D341Med (cell line): ENCODE data around the gene CCDC71L.

ENCODE experiments used
- DNase-seq: peaks from one replicate; pipeline ENCODE4 v3.0.0; 2012; ENCODE audit warnings: low spot score

The CCDC71L gene

DNA sequence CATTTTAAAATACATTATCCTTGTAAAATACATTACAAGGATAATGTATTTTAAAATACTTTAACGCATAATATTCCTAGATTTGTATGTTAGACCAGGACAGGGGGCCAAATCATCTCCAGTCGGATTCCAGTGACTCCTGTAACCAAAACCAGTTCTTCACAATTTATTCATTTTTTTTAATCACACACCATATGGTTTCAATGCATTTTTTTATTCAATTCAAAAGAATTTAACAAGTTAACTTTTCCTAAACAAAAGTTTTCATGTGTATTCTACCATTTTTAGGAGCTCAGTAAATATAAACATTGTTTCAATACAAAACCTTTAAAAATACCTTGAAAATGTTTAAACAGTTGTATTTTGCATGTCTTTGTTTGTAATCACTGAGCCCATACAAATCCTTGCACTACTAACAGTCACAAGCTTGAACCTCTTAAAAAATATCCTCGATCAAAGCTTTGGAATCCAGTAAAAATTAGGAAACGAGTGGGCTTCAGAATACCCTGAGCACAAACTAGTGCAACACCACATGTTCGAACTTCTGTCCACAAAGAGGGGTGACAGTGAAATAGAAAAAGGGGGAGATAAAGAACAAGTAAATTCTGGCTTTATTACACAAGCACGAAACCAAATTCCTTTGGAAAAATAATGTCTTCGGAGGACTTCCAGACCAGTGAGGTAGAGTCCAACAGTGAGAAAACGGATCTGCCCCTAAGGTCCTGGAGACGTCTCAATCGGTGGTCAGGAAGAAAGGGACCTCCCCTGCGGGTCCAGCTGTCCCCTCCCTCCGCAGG lies 1.6 kb downstream of the CCDC71L start:
- no peak for DNase-seq

- no peak for DNase-seq
These were observed 2.4 kb downstream of the CCDC71L start for GRCh38 chr7:106658316-106659165.

GRCh38 chr7:106657085-106657991 lies 3.6 kb downstream of the CCDC71L start:
- DNase-seq = no peak

DNA sequence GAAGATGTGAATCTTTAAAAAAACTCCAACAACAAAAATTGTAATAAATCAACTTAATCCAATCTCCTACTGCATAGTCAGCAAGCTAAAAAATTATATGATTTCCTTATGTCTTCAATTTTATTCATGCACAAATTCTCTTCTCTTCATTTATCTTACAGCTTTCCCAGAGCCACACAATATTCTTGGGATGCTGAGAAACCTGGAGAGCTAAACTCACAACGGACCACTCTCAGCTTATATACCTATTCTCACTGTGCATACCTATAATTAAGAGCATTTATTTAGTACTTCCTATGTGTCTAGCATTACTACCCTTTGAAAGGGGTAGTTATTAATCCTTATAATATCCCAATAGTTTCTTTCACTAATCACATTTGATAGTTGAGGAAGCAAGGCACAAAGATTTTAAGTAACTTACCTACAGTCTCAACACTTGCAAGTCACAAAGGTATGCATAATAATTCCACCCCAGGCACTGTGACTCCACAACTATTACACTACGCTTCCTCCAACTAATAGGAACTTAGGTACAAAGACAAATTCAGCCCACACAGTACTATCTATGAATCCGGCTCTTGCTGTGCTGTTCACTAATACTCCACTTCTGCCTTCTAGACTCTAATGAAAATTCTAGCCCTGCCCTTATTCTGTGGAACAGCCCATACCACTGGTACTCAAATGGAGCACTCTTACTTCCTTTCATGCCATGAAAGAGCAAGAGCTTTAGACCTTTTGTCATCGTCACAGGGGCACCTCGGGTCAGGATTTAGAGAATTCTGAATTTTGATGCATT lies 5.1 kb downstream of the CCDC71L start:
- no peak for DNase-seq

DNA sequence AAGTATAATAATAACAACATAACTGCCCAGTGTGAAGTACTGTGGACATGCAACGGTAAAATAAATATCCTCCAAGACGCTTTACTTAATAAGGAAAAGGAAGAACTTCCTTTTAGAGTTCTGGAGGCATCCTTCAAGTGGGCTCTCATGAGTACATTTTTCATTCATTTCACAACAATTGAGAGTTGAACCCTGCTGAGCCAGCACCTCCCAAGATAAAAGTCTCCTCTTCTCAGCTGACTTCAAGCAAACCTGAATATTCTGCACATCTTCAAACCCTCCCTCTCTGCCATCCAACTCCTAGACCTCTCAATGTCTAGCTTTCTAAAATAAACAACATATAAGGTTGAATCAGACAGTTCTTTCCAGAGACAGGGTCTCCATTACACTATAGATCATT lies 7.5 kb downstream of the CCDC71L start:
- no peak for DNase-seq

- DNase-seq = no peak
These were observed 8.0 kb downstream of the CCDC71L start for GRCh38 chr7:106652909-106653308.

DNA sequence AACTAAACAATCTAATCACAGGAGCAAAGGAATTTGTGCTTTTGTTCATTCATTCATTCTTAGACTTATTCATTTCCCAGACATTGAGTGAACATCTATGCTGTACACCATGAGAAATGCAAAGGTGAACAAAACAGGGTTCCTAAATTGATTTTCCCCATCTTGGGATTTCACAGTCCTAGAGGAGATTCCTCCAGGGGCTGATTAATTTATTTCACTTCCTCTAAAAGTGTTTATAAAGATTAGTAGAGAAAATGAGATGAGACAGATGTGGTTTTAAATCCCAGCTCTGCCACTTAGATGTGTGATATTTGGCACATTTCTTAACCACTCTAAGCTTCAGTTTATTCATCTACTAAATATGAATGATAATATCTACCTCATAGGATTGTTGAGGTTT lies 8.9 kb downstream of the CCDC71L start:
- no peak for DNase-seq

DNA sequence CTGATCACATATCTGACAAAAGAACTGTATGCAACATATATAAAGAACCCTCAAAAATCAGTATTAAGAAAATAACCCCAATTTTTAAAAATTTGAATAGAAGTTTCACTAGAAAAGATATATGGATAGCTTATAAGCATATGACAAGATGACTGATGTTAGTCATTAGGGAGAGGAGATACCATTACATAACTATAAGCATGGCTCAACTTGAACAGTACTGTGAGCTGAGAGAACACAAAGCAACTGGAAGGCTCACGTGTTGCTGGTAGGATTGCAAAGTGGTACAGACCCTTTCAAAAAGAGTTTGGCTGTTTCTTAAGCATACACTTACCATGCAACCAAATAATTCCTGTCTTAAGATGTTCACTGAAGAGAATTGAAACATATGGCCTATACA lies 14.7 kb downstream of the CCDC71L start:
- DNase-seq = no peak

- no peak for DNase-seq
These were observed 16.0 kb downstream of the CCDC71L start for GRCh38 chr7:106644999-106645398.

GRCh38 chr7:106643216-106644000 lies 17.6 kb downstream of the CCDC71L start:
- DNase-seq = no peak

DNA sequence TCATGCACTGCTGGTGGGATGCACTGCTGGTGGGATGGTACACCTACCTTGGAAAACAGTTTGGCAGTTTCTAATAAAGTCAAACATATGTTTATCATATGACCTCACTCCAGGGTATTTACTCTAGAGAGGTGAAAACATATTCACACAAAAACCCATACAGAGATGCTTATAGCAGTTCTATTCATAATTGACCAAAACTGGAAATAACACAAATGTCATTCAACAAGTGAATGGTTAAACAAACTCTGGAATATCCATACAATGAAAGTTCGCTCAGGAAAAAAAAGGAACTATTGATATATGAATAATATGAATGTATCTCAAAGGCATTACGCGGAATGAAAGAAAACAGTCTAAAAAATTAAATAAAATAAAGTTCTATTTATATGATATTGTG lies 19.5 kb downstream of the CCDC71L start:
- DNase-seq = no peak

- DNase-seq = no peak
These were observed 20.4 kb downstream of the CCDC71L start for GRCh38 chr7:106640368-106641141.

- DNase-seq = no peak
These were observed 21.3 kb downstream of the CCDC71L start for GRCh38 chr7:106639476-106640334.

- no peak for DNase-seq
These were observed 25.5 kb downstream of the CCDC71L start for GRCh38 chr7:106635411-106635810.

DNA sequence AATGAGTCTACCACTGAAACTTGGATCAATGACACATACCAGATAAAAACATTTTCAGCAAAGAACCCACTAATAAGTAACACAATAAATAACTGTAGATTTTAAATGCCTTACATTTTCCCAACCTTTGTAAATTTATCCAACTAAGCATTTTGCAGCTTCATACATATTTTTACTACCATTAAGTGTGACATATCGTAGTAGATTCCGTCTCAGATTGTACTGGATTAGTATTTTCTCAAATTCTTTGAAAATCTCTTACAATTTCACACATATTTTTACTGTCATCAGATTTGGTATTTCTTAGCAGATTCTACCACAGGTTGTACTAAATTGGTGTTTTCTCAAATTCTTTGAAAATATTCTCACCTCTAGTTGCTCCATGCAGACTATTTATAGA lies 26.0 kb downstream of the CCDC71L start:
- DNase-seq = no peak

DNA sequence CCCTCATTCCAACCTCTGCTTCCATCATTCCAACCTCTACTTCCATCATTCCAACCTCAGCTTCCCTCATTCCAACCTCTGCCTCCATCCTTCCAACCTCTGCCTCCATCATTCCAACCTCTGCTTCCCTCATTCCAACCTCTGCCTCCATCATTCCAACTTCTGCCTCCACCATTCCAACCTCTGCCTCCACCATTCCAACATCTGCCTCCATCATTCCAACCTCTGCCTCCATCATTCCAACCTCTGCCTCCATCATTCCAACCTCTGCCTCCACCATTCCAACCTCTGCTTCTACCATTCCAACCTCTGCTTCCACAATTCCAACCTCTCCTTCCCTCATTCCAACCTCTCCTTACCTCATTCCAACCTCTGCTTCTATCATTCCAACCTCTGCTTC lies 30.3 kb downstream of the CCDC71L start:
- no peak for DNase-seq

GRCh38 chr7:106629516-106629915 lies 31.4 kb downstream of the CCDC71L start:
- DNase-seq = no peak

DNA sequence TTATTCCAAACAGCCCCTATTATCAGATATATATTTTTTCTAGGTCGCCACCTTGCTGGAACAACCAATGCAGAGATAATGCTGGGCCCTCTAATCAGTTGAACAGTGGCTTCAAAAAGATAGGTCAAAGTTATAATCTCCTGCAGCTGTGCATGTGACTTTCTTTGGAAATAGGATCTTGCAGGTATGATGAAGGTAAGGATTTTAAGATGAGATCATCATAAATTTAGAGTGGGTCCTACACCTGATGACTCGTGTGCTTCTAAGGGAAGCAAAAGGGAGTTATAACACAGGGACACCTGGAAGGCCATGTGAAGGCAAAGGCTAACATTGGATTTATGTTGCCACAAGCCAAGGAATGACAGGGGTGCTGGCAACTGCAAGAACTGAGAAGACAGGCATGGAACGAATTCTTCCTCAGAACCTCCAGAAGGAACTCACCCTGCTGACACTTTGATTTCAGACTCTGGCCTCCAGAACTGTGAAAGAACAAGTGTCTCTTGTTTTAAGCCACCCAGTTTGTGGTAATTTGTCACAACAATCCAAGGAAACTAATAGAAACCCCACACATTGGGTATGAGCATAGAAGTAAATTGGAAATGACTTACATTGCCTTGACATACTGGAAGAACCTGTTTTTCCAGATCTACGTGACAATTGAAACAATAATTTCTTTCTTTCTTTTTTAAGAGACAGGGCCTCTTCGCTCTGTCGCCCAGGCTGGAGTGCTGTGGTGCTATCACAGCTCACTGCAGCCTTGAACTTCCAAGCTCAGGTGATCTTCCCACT lies 34.4 kb downstream of the CCDC71L start:
- DNase-seq = no peak
